Coronary artery (tissue), 2 donors: ENCODE data around the gene NPAS3.
A peak's percentile ranks its signal among the peaks of the same experiment; 100 is the strongest.

Experiments used
- DNase-seq: peaks from one replicate; pipeline ENCODE4 v3.0.0-alpha.2; 2017; ENCODE audit warnings: low spot score
- H3K27ac ChIP-seq, 2 donors: fragments of 200-600 bp; sonication (generic); one replicate each; pipeline ENCODE4 v1.5.1; 2016 to 2019
- H3K4me3 ChIP-seq: fragments of 200-600 bp; sonication (generic); 2 replicates; pipeline ENCODE4 v1.5.1; 2016; ENCODE audit warnings: mild to moderate bottlenecking, moderate library complexity
- TF ChIP-seq, protein P1 (sequence below): fragments of 200-600 bp; sonication (generic); IDR thresholded peaks from one replicate; pipeline ENCODE4 v1.5.1; 2019; ENCODE audit warnings: antibody characterized with exemption

NPAS3 gene

DNA sequence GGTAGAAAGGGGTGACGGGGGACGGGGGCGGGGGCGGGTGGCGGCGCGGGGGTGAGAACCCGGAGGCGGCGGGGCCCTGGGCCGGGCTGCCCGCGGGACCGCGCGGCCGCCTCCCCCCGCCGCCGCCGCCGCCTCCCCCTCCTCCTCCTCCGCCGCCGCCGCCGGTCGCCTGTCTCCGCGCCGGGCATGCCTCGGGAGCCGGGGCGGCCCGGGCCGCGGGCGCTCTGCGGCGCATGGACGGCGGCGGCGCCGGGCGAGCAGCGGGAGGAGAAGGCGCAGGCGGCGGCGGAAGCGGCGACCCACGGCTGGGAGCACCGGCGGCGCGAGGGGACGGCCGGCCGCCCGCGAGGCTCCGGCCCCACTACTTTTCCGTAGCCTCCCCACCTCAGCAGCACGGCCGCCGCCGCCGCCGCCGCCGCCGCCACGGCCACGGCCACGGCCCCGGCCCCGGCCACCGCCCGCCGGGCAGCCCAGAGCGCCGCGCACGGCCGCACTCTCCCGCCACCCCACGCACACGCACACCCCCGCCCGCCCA, at the start of gene NPAS3:
Gene NPAS3, plus strand, starts transcription at position 161 of the 535 bp plus-strand sequence.
- TF ChIP-seq, protein P1, sequence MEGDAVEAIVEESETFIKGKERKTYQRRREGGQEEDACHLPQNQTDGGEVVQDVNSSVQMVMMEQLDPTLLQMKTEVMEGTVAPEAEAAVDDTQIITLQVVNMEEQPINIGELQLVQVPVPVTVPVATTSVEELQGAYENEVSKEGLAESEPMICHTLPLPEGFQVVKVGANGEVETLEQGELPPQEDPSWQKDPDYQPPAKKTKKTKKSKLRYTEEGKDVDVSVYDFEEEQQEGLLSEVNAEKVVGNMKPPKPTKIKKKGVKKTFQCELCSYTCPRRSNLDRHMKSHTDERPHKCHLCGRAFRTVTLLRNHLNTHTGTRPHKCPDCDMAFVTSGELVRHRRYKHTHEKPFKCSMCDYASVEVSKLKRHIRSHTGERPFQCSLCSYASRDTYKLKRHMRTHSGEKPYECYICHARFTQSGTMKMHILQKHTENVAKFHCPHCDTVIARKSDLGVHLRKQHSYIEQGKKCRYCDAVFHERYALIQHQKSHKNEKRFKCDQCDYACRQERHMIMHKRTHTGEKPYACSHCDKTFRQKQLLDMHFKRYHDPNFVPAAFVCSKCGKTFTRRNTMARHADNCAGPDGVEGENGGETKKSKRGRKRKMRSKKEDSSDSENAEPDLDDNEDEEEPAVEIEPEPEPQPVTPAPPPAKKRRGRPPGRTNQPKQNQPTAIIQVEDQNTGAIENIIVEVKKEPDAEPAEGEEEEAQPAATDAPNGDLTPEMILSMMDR, result no peak
- H3K4me3 ChIP-seq, result peak within 1 kb of the TSS; percentile 88
- DNase-seq, result no peak
- peak within 1 kb of the TSS; percentile 51 to 91 for H3K27ac ChIP-seq

- Histone ChIP-seq H3K4me3 (peak overlapping the region; percentile 67), H3K27ac (peak overlapping the region; percentile 47 to 53)
- no peak for DNase-seq
Observed at GRCh38 chr14:32896979-32897697, 41.5 kb upstream of the NPAS3 start.

DNA sequence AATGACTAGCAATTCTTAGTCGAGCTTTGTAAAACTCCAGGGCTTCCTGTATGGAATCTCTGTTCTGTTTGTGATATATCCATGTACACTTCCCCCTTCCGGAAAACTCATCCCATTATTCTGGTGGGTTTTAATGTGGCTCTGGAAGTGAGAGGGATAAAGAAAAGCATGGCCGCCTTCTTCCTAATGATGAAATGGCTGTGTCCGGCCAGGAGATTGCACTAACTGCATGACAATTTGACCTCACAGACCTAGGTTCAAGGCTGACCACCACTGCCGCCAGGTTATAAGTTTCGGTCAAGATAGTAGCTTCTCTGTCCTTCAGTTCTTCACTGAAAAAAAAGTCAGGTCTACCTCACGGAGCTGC, 41.0 kb upstream of the NPAS3 start:
- TF ChIP-seq, protein P1, result no peak
- DNase-seq, result no peak
- H3K4me3 ChIP-seq, result peak overlapping the region; percentile 67
- H3K27ac ChIP-seq, result peak overlapping the region; percentile 47 to 53

More at GRCh38 chr14:32896979-32897697, 41.5 kb upstream of the NPAS3 start:
- TF ChIP-seq, protein P1, result no peak

DNA sequence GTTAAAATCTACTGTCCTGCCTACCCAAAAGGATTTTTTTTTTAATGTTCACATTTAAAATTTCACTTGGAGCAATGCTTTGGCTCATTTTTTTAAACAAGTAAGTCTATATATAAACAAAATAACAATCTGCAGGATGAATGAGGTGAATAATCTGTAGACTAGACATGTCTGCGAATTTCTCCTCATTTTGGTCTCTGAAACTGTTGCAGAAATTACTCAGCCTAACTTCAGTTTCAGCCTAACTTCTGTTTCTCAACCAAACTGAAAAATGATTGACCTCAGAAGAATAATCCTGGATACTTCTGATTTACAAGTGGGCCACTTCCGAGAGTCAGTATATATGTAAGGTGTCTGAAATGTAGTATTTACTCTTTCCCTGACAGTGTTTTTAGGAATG, 39.8 kb upstream of the NPAS3 start:
- no peak for DNase-seq
- no peak overlapping the region for H3K4me3 ChIP-seq
- TF ChIP-seq, protein P1, result no peak

DNA sequence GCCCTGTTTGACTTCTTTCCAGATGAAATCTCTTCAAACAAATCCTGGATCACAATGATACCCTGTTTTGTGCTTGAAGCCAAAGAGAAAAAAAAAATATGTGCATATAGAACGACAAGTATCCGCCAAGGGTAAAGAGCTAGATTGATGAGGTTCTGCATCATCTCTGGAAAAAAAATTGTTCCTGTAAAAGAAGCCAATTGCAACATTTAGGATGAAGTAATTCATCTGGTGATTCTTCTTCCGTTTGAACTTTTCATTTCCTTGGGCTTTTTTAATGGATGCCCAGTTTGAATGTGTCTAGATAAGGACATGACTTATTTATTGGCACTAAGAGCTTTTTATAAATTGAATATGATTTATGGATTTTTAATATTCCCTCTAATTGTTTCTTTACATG, 38.1 kb upstream of the NPAS3 start:
- no peak overlapping the region for H3K27ac ChIP-seq
- no peak for DNase-seq
- TF ChIP-seq, protein P1, result no peak
- no peak overlapping the region for H3K4me3 ChIP-seq

More for the DNA sequence above, 39.8 kb upstream of the NPAS3 start:
- H3K27ac ChIP-seq, result no peak overlapping the region

DNA sequence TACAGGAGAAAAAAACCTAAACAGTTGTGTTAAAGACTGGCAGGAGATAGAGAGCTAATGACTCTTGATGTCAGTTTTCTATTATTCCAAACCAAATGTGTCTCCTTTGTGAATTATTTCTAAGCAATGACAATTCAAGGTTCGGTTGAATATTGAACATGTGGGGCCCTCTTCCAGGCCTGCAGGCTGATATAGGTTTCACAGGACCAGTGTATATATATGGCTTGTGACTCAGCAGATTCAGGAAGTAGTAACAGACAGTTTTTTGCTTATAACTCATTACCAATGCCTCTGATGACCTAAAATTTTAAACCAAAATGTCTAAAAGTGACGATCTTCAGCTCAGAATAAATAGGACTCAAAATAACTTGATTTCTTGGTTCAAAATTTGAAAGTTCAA, 33.7 kb upstream of the NPAS3 start:
- TF ChIP-seq, protein P1, result no peak
- H3K27ac ChIP-seq, result no peak overlapping the region
- H3K4me3 ChIP-seq, result no peak overlapping the region
- DNase-seq, result no peak

GRCh38 chr14:32906672-32907071, 32.0 kb upstream of the NPAS3 start:
- no peak for DNase-seq
- no peak overlapping the region for H3K27ac ChIP-seq

More at GRCh38 chr14:32906672-32907071, 32.0 kb upstream of the NPAS3 start:
- TF ChIP-seq, protein P1, result no peak
- H3K4me3 ChIP-seq, result no peak overlapping the region
